ENCODE results near the gene RASSF6. TPM values are rescaled to one million over a fixed set of nuclear protein-coding genes. Genes with fewer than 3 reads are reported as not detected.
A peak's percentile ranks its signal among the peaks of the same experiment; 100 is the strongest.
"Not testable (repeated sequence)": the region's sequence is repeated elsewhere in the genome, so short reads cannot be mapped to it uniquely, and the experiment has no call there.

Gene RASSF6
- total RNA-seq = 1 to 10 TPM in 3 of 7 donors, under 1 TPM in 4; 0.38 to 1.6 (median 0.97) TPM
- polyA plus RNA-seq = 1 to 10 TPM in 1 of 2 donors, under 1 TPM in 1; 0.85 to 1.0 TPM
- long read RNA-seq, donor 1, partial matches to known transcripts = 1 of 4 reads
- long read RNA-seq, donor 1, other reads (novel, unspliced or antisense) = 2 of 4 reads
- long read RNA-seq, donor 2 = 0 reads
- long read RNA-seq, donor 3, full-length matches to known transcripts = 1 of 2 reads
- long read RNA-seq, donor 3, partial matches to known transcripts = 0 of 2 reads
- long read RNA-seq, donor 3, other reads (novel, unspliced or antisense) = 1 of 2 reads

GRCh38 chr4:73620115-73620792 lies at the start of gene RASSF6:
TSS of gene RASSF6 (minus strand) at chr4:73620436. CDS start at chr4:73611795, 8,641 bp downstream.
- no peaks in the 10 kb centered on the region for H3K36me3 ChIP-seq
- intact Hi-C loops (cut with DNase I) = loop anchor here in 1 of 4 donors (2.0 kb wide), 1 partner anchor 27 kb away; no protein-coding TSS in a partner anchor
- DNase-seq = peak in 4 of 5 donors; percentile 21 to 46 (median 22)
- WGBS, 3 donors = 6 to 23% (median 10%) methylated on average over 24 of the region's 24 CpGs
- no peaks in the 10 kb centered on the region for H3K9me3 ChIP-seq
- no peak within 1 kb of the TSS for H3K27ac ChIP-seq
- TF ChIP-seq EP300 (IDR thresholded peaks at IDR 0.05) (no peak), CTCF (IDR thresholded peaks at IDR 0.05) (no peak), POLR2A (IDR thresholded peaks at IDR 0.05) (no peak)
- no peaks in the 10 kb centered on the region for H3K4me1 ChIP-seq (ENCODE audit: insufficient read depth)
- H3K27me3 ChIP-seq = no peaks in the 10 kb centered on the region
- peak within 1 kb of the TSS; percentile 22 for H3K4me3 ChIP-seq

GRCh38 chr4:73669410-73670183 lies 49.4 kb upstream of the RASSF6 start:
- 8 to 20% (median 9%) methylated on average over 15 of the region's 15 CpGs for WGBS, 3 donors
- no peak overlapping the region for H3K4me3 ChIP-seq
- peaks cover 12% of the 10 kb centered on the region for H3K4me1 ChIP-seq (ENCODE audit: insufficient read depth)
- no peaks in the 10 kb centered on the region for H3K27me3 ChIP-seq
- H3K9me3 ChIP-seq = no peaks in the 10 kb centered on the region
- DNase-seq = peak in 4 of 5 donors; percentile 31 to 49 (median 40)
- peak overlapping the region; percentile 31 to 85 for H3K27ac ChIP-seq
- H3K36me3 ChIP-seq = no peaks in the 10 kb centered on the region
- intact Hi-C loops (cut with DNase I) = loop anchor here in 2 of 4 donors (10.0 kb wide), 1 partner anchor 465 kb away; no protein-coding TSS in a partner anchor
- TF ChIP-seq CTCF (IDR thresholded peaks at IDR 0.05) (no peak), EP300 (IDR thresholded peaks at IDR 0.05) (no peak), POLR2A (IDR thresholded peaks at IDR 0.05) (no peak)

GRCh38 chr4:73668782-73669201 lies 48.6 kb upstream of the RASSF6 start:
- peak in 1 of 5 donors; percentile 12 for DNase-seq
- H3K36me3 ChIP-seq = no peaks in the 10 kb centered on the region
- TF ChIP-seq EP300 (IDR thresholded peaks at IDR 0.05) (no peak), POLR2A (IDR thresholded peaks at IDR 0.05) (no peak), CTCF (IDR thresholded peaks at IDR 0.05) (no peak)
- intact Hi-C loops (cut with DNase I) = loop anchor here in 2 of 4 donors (10.0 kb wide), 1 partner anchor 466 kb away; no protein-coding TSS in a partner anchor
- H3K27ac ChIP-seq = peak overlapping the region; percentile 31 to 85
- H3K27me3 ChIP-seq = no peaks in the 10 kb centered on the region
- no peak overlapping the region for H3K4me3 ChIP-seq
- peaks cover 12% of the 10 kb centered on the region for H3K4me1 ChIP-seq (ENCODE audit: insufficient read depth)
- no peaks in the 10 kb centered on the region for H3K9me3 ChIP-seq
- 6 to 14% (median 10%) methylated on average over 8 of the region's 8 CpGs for WGBS, 3 donors

GRCh38 chr4:73665924-73666323 lies 45.7 kb upstream of the RASSF6 start:
- WGBS, 3 donors = 88 to 96% (median 95%) methylated on average over 7 of the region's 7 CpGs
- intact Hi-C loops (cut with DNase I) = loop anchor here in 2 of 4 donors (10.0 kb wide), 1 partner anchor 469 kb away; no protein-coding TSS in a partner anchor
- peaks cover 11% of the 10 kb centered on the region for H3K4me1 ChIP-seq (ENCODE audit: insufficient read depth)
- H3K27ac ChIP-seq, H3K27me3 ChIP-seq, H3K4me3 ChIP-seq, H3K36me3 ChIP-seq, DNase-seq, H3K9me3 ChIP-seq: not testable (repeated sequence)
